GM21786 (cell line): ENCODE results near the gene EPHB6.

Source experiments
- ATAC-seq: cut with Tn5 transposase; IDR thresholded peaks from one replicate; pipeline ENCODE4 v1.9.1; 2021; ENCODE audit not compliant: unreplicated experiment

Gene EPHB6

DNA sequence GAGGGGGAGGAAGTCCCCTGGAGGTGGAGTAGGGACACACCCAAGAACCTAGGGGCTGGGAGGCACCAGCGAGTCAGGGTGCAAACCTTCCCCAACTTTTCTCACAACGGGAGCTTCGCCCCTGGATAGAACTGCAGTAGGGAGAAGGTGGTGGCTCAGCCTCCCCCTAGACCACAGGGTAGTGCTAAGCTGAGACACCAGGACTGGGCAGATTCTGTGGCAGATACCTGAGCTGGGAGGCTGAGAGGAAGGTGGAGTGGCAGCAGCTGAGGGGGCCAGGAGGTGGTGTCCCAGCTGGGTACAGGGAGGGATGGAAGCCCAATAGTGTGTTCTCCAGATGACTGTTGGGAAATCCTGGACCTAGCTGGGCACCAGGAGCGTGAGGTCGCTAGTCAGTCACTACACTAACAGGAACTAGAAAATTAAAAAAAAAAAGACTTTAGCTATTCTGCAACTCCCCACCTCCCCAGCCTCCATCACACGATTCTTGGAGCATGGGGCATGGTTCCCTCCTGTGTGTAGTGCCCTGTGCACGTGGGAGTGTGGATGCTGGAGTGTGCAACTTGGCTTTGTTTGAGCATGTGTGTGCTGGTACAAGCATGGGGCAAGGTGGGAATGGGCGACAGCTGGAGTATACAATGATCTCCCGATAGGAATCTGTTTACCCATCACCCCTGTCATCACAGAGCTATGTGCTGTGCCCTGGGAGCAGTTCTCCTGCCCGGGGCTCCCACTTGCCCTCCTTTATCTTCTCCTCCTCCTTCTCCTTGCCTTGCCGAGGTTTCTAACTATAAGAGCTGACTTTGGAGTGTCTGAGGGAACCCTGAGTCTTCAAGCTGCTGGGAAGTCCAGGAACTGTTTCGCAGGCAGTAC is 39.5 kb downstream of the EPHB6 start:
- ATAC-seq = no peak

DNA sequence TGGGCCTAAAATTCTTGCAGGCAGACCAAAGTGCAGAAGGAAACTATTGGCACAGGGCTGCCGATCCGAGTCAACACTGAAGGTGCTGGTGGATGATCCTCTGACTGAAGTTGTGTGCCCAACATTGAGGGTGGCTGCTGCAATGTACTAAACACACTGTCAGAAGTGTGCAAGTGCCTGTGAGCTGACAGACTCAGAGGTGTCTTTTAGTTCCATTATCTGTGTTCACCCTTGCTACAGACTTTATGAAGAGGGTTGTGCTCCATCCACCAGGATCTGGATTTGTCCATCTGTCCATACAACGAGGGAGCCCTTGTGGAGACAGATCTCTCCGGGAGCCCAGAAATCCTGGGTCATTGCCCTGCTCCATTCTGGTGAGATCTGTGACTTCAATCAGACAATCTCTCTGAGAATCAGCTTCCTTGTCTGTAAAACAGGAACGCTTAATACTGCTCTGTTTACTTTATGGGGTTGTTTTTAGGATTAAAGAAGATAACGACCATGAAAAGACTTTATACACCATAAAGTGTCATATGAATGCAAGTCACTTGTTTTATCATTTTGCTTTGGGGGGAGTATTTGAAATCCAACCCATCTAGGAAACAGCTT is 40.2 kb downstream of the EPHB6 start:
- no peak for ATAC-seq

DNA sequence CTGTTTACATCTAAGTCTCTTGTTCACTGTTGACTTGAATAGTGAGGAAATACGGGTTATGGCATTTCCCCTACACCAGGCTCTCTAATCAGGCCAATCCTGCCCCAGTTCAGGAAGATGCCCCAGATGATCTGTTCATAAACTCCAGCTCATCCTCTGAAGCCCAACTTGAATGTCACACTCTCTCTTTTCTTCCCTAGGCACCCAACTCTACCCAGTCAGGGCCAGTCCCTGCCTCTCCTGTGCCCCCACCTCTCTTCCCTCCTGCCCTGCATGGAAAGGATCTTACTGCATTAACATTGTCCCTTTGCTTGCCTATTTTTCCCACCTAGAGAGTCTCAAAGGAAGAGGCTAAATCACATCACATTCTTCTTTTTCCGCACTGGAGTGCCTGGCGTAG is 41.3 kb downstream of the EPHB6 start:
- ATAC-seq = no peak

DNA sequence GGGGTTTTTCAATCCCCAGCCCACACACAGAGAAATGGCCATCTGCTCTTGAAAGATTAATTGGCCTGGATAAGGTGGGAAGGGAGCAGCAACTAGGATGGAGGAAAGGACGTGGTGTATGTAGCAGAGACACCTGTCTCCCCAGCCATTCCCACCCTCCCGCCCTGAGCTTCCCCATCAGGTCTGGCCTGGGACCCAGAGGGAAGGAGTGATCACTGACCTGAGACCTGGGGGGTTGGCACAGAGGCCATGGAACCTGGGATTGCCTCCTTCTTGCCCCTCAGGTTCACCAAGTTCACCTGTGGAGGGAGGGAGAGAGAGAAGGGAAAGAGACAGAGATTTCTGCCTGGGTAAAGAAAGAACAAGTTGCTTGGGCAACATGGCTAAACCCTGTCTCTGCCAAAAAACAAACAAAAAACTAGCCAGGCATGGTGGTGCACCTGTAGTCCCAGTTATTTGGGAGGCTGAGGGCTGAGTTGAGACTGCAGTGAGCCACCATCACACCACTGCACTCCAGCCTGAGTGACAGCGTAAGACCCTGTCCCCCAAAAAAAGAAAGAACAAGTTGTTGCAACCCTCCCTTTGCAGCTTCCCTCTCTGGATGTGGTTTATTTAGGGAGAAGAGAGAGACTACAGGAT is 42.0 kb downstream of the EPHB6 start:
- no peak for ATAC-seq

DNA sequence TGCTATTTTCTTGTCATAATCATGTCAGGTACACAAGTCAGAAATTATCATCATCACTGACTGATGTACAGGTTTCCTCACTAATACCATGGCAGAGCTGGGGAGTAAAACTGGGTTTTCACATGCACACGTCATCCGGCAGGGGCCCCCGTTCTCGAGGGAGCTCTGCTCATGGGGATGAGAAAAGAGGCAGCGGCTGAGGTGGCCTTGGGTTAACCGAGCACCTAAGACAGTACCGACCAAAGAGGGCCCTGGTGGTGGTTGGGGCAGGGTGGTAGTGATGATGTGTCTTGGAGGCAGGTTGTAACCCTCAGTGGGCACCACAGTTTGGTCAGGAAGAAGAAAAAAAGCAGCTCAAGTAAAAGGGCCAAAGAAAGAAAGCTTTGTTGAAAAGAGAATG is 42.8 kb downstream of the EPHB6 start:
- ATAC-seq = no peak

DNA sequence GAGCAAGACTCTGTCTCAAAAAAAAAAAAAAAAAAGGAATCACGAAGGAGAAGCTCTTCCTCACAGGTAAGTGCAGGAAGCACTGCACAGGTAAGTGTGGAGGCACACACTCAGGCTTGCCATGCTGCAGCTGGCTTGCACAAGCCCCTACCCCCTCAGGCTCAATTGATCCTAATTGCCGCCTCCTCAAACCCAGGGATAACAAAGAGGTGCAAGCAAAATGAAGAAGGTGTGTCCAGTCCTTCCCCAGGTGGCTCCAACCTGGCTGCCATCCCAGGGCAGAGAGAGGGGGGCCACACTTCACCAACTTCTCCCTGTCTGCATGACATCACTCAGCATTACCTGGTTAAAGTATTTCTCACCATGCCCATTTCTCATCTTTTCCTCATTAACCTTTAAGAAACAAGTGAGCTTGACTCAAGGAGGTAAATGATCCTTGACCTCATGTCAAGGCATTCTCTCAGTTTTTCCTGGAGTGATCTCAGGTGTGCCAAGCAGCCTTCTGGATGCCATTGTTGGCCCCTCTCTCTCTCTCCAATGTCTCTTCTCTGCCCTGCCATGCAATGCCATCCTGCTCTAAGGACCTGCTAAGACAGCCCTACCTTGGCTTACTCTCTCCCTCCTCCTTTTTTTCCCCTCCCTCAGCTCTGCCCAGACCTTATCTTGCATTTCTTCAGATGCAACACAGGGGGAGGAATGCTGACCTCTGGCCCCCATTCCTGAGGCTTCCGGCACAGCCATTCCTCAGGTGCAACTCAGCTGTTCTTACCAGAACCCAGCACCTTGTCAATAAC is 43.7 kb downstream of the EPHB6 start:
- no peak for ATAC-seq

DNA sequence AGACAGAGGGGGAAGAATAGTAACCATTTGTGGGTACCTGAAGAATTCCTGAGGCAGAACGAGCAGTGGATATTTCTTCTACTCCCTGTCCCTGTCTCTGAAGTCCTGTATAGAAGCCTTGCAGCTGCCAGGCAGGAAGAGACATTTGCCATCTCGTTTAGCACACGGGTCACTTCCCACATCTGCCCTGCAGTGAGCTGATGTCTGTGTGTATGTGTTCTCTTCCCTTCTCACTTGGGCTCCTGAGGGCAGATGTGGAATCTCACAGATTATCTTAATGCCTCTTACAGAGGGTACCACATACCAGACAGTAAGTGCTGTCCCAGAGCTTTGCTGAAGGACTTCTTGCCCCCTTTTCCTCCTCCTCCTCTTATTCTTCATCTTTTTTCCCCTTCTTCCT is 44.8 kb downstream of the EPHB6 start:
- no peak for ATAC-seq

DNA sequence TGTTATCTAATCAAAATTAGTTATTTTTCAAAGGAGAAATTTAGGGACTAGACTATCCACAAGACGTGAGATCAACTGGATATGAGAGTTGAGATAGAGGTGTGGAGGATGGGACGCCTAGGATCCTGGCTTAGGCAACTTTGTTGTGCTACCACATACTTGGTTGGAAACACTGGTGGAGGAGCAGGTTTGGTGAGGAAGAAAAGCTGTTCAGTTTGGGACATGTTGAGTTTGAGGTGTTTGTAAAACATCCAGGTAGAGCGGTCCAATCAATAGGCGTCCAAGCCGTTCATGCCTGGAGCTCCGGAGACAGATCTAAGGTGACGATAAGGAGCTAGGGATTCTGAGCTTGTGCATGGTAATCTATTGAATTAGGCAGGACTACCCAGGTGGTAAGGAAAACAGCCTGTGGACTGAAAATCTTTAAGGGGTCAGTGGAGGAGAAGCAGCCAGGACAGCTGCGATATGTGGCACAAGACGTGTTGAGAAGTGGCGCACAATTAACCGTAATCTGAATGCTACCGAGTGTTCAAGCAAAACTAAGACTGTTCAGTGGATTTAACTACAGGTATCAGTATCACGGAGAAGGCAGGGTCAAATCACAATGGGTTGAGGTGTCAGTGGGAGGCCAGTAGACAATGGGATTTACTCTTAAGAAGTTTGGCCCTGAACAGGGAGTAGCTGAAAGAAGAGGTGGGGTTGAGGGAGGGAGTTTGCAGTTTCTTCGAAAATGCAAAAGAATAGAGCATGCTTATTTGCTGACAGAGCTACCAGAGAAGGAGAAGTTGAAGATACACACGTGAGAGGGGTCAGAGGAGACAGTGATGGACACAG is 46.8 kb downstream of the EPHB6 start:
- no peak for ATAC-seq

DNA sequence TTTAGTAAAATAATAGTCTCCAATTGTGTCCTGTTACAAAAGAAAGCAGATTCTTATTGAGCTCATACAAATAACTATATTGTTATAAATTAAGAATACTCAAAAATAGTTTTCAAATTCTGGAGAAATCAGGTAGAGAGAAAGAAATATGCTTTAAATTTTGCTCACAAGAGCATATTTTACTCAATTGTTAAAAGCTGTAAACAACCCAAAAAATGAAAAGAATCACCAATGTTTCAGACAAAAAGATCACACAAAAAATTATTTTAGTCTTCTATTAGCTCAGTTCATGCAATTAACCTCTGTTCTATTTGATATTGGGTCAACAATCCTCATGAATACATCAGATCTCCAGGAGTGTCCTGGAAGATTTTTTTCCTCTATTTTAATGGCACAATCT is 49.3 kb downstream of the EPHB6 start:
- ATAC-seq = no peak

DNA sequence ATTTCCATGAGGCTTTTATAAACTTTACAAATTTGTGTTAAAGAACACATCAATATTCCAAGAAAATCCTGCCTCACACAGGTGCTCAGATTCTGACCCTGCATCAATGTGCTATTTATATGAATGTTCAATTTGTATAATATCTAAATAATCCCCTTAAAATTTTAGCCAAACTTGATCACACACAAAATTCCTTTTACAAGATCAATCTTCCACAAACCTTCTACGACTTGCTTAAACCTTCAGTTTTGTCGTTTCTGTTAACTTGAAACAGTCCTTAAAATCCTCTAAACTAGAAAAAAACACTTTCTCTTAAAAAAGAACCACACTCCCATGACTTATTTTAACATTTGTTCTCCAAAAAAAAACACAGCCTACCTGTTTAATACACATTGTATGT is 50.9 kb downstream of the EPHB6 start:
- no peak for ATAC-seq

DNA sequence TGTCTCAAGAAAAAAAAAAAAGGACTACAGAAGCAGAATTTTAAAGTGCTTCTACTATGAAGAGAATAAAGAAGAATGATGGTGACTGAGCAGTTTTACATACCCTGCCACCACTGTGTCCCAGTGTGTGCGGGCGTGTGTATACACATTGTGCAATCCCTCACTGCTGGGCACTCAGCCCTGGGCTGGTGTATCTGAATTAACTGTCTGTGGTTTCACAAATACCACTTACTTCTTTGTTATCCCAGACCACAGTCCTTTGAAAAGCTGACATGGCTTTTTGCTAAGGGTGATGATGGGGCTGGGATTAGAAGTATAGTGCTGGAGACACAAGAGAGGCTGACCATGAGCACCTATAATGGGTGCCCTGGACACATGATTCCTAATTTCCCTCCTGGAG is 51.8 kb downstream of the EPHB6 start:
- ATAC-seq = no peak

DNA sequence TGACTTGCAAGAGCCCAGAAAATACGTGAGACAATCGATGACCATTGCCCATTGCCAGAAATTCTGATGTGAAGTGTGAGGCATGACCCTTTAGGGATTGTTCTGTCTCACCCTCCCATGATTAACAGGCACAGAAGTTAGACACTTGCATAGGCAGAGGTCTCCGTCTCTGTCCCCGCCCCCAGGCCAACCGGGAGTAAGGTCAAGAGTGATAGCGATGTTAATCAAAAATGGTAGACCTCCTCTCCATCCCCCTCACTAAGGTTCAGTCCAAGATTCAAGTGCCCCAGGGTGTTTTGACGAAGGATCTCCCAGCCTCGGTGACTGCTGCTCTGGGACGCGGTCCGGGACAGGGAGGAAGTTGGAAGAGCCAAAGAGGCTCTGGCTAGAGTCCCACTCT is 53.4 kb downstream of the EPHB6 start:
- ATAC-seq = no peak

DNA sequence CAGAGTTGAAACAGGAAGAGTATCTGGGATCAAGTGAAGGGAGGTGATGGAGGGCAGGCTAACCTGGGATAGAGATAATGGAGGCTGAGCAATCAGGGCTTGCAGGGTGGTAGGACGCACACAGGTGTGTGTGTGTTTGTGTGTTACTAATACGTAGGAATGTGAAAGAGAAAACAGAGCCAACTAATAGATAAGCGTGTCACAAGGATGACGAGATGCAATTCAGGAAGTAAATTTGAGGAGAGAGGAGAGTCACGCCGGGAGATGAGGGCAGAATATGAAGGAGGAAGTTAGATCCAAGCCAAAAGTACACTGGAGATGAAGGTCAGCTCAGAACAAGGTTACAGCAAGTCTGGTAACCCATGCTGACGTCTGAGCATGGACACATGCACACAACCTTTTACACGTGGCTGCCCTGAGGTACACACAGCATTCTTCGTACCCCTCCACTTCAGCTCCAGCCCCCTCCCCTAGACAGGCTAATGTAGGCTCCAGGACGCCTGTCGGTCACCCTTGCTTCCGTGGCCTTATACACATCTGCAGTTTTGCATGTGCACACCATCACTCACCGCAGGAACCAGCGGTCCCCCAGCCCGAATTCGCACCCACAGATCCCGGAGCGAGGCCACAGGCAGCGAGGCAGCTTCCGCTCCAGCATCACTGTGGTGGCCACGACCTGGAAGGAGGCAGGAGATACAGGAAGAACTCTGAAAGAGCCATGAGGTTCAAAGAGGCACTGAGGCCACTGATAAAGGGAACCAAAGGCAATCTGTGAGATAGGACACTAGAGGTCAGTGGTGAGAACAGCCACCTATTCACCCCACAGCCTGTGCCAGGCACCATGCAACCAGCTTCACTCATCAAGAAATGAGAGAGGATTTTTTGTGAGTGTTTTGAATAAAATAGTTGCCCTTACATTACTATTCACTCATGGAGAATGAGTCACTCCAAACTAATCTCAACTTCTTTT is 54.3 kb downstream of the EPHB6 start:
- no peak for ATAC-seq

DNA sequence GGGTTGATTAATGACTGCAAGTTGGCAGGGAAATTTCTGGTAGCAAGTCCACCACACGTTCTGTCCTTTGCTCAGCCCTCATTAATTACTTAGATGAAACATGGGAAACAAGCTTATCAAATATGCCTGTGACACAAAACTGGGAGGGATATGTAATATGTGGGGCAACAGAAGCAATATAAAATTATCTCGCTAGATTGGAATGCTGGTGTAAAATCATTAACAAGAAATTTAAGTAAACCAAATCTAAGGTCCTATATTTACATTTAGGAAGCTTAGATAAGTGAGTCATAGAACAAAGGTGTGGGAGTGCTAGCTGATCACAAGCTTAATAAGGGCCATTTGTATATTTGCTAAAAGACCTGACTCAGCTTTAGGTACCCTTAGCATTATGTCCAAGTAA is 55.2 kb downstream of the EPHB6 start:
- ATAC-seq = no peak

DNA sequence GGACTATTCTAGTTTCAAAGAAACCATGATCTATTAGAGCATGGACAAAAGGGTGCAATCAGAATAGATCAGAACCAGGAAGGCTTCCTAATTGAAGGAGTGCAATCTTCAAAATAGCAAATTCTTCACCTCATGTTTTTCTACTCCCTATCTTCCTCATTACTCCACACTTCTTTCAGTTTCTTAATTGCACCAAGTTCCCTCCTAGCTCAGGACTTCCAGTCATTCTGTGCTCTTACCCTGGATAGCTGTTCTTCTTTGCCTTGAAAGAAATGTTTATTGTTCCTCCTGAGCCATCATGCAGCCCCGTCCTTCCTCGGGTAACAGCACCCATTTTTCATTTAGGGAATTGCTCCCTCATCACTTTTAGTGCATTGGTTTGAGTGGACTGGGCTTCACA is 55.6 kb downstream of the EPHB6 start:
- ATAC-seq = no peak

DNA sequence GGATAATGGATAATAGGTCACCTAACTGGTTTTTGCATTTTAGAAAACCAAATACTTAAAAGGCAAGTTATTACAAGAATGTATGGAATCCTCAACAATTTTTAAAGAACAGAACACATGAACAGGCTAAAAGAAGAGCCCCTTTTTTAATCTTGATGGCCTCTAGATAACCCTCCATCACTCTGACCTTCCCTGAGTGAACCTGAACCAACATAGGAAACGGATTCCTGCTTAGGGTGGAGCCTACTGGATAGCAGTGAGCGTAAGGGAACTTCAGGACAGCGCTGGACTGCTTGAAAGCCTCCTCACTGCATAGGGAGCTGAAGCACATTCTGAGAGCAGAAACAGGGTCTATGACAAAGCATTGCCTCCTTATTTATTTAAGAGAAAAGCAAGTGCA is 58.2 kb downstream of the EPHB6 start:
- no peak for ATAC-seq

DNA sequence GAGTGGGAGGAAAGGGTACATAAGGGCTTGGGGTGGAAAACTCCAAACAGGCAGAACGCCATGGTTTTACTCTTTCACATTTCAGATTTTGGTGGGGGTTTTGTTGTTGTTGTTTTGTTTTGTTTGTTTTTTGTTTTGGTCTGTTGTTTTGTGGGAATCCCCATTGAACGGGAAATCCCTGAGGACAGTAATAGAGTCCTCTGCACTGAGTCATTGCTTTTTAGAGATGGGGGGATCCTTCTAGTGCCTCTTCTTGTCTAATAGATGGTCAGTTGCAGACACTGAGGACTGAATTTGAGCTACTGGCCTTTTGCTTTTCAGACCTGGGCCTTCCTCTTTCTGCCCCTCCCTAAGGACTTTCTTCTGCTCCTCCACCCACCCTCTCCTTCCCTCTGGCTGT is 58.7 kb downstream of the EPHB6 start:
- no peak for ATAC-seq

DNA sequence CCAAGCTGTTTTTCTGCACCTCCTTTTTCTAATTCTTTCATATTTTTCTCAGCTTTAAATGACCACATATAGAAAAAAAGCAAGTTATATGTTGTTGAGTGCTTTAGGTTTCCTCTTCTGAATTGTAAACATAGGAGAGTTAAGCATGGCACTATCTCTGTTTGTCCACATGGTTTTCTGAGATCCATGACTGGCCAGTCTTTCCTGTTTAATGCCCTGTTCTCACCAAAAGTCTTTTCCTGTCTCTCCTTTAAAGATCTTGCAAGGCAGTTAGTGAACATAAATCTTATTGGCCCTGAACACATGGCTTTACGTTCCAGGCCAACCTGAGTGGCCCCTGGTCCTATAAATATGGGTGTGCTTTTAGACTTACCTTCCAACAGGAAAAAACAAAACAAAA is 59.2 kb downstream of the EPHB6 start:
- no peak for ATAC-seq

DNA sequence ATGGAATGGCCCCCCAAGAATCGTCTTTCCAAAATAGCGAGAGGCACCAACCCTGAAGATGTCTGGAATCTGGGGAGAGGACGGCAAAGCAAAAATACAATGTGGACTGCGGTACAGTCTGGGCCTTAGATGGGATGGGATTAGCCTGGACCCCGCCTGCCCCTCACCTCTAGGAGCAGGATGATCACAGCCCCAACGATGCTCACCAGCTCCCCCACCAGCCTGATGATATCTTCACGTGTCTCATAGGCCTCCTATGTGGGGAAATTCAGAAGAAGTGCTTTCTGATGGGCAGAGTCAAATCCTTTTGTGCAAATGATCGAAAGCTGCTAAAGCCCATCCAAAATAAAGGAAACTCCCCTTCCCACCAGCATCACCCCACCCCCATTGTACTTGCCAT is 60.4 kb downstream of the EPHB6 start:
- ATAC-seq = no peak
